GM21825 (cell line): ENCODE data around the gene NOL11.
"Not testable (repeated sequence)": the region's sequence is repeated elsewhere in the genome, so short reads cannot be mapped to it uniquely, and the experiment has no call there.

Source experiments
- ATAC-seq: cut with Tn5 transposase; IDR thresholded peaks from one replicate; pipeline ENCODE4 v1.9.1; 2021; ENCODE audit warnings: mild to moderate bottlenecking, moderate library complexity; ENCODE audit not compliant: unreplicated experiment

Gene NOL11

DNA sequence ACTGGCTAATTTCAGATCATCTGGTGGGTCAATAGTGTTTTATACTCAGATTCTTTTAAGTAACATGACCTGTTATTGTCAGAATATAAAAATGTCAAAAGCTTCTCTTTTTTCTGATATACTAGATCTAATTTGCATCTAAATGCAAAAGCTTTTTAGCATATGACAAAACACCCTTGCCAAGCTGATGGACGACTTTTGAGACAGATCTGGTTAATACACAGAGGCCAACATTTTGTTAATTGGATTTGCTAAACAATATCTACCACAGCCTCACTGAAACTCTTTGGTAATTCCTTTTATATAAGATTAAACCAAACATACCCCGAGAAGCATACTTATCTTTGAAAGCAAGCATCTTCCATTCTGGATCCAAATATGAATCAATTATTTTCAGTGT is 10.3 kb upstream of the NOL11 start:
- ATAC-seq: no peak

- ATAC-seq: no peak
Measured at GRCh38 chr17:67708378-67708777, 9.4 kb upstream of the NOL11 start.

DNA sequence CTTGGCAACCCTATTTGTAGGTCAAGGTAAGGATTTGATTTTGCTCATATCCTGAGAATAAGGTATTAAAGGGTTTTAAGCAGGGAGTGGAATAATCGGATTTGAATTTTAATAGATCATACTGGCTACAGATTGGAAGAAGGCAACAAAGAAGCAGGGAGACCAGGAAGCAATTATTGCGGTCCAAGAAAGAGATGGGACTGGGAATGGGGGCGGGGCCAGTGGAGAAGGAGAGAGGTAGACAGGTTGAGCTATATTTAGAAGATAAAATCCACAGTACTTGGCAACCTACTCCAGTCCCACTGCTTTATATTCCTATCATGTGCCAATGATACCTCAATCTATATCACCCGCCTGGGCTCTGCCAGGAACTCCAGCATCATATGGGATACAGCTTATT is 5.8 kb upstream of the NOL11 start:
- no peak for ATAC-seq

GRCh38 chr17:67712375-67712774 is 5.4 kb upstream of the NOL11 start:
- no peak for ATAC-seq

GRCh38 chr17:67713169-67713568 is 4.6 kb upstream of the NOL11 start:
- no peak for ATAC-seq

GRCh38 chr17:67716405-67716798 is 1.3 kb upstream of the NOL11 start:
- no peak for ATAC-seq

GRCh38 chr17:67717192-67717623 is 528 bp upstream of the NOL11 start:
- no peak for ATAC-seq

DNA sequence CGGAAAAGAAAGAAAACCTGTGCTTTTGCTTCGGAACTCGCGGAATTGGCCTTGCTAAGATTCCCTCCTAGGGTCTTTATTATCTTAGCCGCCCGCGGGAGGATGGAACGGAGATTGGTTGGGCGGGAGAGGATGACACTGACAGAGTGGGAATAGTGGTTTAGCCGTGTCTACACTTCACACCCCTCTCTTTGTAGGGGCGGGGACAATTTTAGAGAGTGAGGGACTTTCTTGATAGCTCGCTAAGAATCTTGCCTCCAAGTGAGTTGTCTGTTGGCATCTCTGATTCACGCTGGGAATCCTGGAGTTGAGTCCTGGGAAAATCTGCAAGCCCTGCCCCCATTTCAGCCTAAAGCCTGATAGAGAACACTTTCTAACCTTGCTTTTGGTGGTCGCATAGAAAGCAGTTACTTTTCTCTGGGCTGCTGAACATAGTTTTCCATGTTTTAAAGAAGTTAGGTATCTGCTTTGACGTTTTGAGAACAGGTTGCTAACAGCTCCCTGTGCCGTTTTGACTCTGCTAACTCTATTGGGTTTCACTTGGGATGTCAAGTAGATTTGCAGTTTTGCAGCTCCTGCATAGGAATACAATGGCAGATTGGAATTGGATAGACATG is 697 bp downstream of the NOL11 start:
- ATAC-seq: no peak

DNA sequence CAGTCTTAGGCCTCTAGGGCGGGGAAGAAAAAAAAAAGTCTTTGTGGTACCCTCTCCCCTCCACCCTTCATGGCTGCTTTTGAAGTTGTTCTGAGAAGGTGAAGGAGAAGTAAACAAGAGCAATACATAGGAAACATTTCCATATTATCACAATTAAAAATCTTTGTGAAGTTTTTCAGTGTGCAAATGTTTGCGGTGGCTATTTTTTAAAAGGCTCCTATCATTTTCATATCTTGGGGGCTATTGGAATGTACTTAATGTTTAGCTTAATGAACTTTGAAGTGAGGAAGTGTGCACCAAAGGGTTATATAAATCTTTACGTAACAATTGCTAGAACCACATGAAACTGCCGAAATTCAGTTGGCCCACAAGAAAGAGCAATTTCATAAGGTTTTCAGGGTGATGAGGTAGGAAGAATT is 7.6 kb downstream of the NOL11 start:
- ATAC-seq: no peak

GRCh38 chr17:67725807-67726206 is 8.1 kb downstream of the NOL11 start:
- ATAC-seq: no peak

- not testable (repeated sequence) for ATAC-seq
Measured at GRCh38 chr17:67727152-67728039, 9.7 kb downstream of the NOL11 start.

GRCh38 chr17:67729903-67730302 is 12.2 kb downstream of the NOL11 start:
- ATAC-seq: no peak

- no peak for ATAC-seq
Measured at GRCh38 chr17:67730731-67731130, 13.0 kb downstream of the NOL11 start.

DNA sequence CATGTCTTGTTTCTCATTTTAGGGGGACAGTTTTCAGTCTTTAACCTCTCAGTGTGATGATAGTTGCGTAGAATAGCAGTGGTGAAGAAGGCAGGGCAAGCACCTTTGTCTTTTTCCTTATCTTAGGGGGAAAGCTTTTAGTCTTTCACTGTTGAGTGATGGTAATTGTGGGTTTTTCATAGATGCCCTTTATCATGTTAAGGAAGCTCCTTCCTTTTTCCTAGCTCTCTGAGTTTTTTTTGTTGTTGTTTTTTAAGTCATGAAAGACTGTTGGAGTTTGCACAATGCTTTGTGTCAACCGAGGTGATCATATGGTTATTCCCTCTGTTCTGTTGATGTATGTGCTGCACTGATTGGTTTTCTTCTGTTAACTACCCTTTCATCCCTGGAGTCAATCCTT is 15.7 kb downstream of the NOL11 start:
- no peak for ATAC-seq

DNA sequence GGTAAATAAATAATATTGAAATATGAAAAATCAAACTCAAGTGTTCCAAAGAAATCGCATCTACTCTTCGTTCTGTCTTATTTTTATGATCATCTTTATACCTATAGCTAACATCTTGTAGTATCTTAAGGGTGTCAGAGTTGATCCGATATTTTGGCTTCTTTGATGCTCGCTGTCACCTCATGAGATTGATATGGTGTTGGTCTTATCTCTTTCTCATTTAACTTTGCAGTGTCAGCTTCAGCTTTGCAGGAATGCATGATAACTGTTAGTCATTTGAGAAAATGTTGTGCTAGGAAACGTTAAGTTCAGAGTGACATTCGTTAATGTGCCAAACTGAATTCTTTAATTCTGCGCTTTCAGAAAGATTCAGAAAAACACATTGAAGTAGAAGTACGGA is 19.4 kb downstream of the NOL11 start:
- no peak for ATAC-seq

DNA sequence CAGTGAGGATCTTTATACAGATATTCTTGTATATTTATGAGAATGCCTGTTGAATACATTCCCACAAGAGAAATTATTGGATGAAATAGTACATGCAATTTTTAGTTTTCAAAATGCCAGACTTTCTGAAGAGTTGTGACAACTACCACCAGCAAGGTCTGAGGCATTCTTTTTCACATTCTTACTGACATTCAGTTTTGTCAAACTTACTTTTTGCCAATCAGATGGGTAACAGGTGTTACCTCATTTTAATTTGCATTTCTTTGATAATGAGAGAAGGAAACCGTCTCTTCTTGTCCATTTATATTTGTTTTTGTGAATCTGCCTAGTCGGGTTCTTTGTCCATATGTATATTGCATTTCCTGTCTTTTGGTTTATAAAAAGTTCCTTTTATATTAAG is 24.3 kb downstream of the NOL11 start:
- no peak for ATAC-seq

DNA sequence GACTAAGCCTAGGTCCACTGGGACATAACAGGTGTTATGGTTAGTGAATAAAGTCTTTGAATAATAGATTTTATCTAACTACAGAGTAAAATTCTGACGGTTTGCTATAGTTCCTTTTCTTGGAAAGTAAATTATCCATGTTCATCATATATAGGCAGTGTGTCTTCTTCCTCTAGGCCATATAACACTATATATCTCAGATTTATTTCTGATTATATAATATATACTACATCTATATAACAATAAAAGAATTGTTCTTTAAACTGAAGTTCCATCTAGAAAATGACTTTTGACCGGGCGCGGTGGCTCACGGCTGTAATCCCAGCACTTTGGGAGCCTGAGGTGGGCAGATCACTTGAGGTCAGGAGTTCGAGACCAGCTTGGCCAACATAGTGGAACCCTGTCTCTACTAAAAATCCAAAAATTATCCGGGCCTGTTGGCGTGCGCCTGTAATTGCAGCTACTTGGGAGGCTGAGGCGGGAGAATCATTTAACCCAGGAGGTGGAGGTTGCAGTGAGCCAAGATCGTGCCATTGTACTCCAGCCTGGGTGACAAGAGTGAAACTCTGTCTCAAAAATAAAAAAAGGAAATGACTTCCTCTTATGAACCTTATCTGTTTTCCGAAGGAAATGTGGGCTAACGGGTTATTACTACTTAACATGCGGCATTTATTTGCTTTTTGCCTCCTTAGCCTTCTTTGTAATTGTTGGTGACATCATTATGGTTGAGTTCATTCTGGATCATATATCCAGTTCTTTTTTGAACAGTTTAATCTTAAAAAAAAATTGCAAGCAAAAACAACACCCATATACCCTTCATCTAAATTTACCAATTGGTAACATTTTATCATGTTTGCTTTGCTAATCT is 29.2 kb downstream of the NOL11 start:
- no peak for ATAC-seq

DNA sequence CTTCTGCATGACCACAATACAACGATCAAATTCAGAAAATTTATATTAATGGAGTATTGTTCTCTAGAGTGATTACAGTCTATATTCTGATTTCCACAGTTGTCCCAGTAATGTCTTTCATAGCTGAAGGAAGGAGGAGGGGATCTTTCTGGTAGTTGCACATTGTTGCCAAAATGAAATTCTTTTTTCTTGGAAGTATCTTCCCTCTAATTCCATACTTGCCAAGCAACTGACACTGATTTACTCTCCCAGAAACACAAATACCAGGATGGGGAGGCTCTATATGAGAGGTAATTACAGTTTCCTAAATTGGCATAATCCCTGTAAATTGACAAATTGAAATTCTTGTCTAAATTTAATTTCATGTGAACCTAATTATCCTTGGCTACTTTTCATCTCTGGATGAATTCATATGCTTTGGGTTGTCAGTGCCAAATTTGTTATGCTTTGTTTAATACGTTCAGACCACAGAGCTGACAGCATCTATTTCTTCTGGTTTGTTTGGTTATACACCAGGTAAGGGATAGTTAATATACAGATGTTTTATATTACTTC is 30.0 kb downstream of the NOL11 start:
- no peak for ATAC-seq

DNA sequence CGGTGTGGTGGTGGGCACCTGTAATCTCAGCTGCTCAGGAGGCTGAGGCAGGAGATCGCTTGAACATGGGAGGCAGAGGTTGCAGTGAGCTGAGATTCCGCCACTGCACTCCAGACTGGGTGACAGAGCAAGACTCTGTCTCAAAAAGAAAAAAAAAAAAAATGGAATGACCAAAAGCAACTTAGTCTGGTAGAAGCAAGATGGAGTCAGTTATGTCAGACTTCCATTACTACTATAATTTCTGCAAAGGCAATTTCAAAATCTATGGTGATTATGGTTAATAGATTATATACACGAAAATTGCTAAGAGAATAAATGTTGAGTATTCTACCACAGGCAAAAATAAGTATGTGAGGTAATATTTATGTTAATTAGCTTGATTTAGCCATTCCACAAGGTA is 32.3 kb downstream of the NOL11 start:
- ATAC-seq: no peak

GRCh38 chr17:67751101-67752074 is 33.7 kb downstream of the NOL11 start:
- no peak for ATAC-seq
